Rectal smooth muscle tissue (tissue), 1 donor: ENCODE measurements around the gene TMEM245.

Source experiments
- H3K27ac ChIP-seq: one replicate; pipeline ENCODE4 v1.7.0; 2013; ENCODE audit warnings: low read depth, low read length, inconsistent platforms
- H3K27me3 ChIP-seq: one replicate; pipeline ENCODE4 v1.7.0; 2013; ENCODE audit warnings: low read length; ENCODE audit not compliant: control insufficient read depth, insufficient read depth
- H3K36me3 ChIP-seq: one replicate; pipeline ENCODE4 v1.7.0; 2013; ENCODE audit warnings: low read length; ENCODE audit not compliant: control insufficient read depth, insufficient read depth
- H3K4me1 ChIP-seq: one replicate; pipeline ENCODE4 v1.7.0; 2013; ENCODE audit warnings: low read length; ENCODE audit not compliant: control insufficient read depth, insufficient read depth
- H3K4me3 ChIP-seq: one replicate; pipeline ENCODE4 v1.7.0; 2013; ENCODE audit warnings: low read length
- H3K9ac ChIP-seq: one replicate; pipeline ENCODE4 v1.7.0; 2013; ENCODE audit warnings: low read length

The TMEM245 gene

GRCh38 chr9:109020581-109021511 lies 98.9 kb downstream of the TMEM245 start:
- H3K4me3 ChIP-seq: no peak overlapping the region
- H3K27me3 ChIP-seq: no peaks in the 10 kb centered on the region
- H3K9ac ChIP-seq: no peak overlapping the region
- H3K36me3 ChIP-seq: peaks cover 2% of the 10 kb centered on the region
- H3K4me1 ChIP-seq: peaks cover 7% of the 10 kb centered on the region
- no peak overlapping the region for H3K27ac ChIP-seq

DNA sequence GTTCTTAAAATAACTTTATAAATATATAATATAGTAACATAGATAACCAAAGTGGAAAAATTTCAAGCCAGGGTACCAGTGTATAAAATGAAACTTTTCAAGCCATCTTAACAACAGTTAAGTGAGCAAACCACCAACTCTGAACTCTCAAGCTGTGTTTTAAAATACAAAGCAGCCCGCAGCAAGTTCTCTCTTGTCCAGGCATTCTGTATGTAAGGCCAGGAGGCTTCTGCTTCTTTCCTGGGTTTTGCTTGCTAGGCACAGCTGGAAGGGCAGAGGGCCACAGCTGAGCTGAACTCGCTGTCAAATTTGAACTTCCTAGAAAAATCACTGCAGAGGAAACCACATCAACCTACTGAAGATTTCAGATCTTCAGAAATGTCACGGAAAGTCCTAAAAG lies 99.6 kb downstream of the TMEM245 start:
- Histone ChIP-seq H3K9ac (no peak overlapping the region), H3K4me1 (peaks cover 6% of the 10 kb centered on the region), H3K27ac (no peak overlapping the region), H3K4me3 (no peak overlapping the region), H3K27me3 (no peaks in the 10 kb centered on the region), H3K36me3 (peaks cover 2% of the 10 kb centered on the region)

GRCh38 chr9:109019420-109019819 lies 100.3 kb downstream of the TMEM245 start:
- Histone ChIP-seq H3K27ac (no peak overlapping the region), H3K4me1 (peaks cover 6% of the 10 kb centered on the region), H3K27me3 (no peaks in the 10 kb centered on the region)

GRCh38 chr9:109017493-109017892 lies 102.3 kb downstream of the TMEM245 start:
- Histone ChIP-seq H3K4me3 (no peak overlapping the region), H3K27me3 (no peaks in the 10 kb centered on the region), H3K9ac (no peak overlapping the region), H3K36me3 (peaks cover 2% of the 10 kb centered on the region), H3K4me1 (peaks cover 9% of the 10 kb centered on the region), H3K27ac (no peak overlapping the region)

More at GRCh38 chr9:109019420-109019819, 100.3 kb downstream of the TMEM245 start:
- Histone ChIP-seq H3K9ac (no peak overlapping the region), H3K4me3 (no peak overlapping the region), H3K36me3 (peaks cover 2% of the 10 kb centered on the region)

- no peak overlapping the region for H3K9ac ChIP-seq
- H3K27ac ChIP-seq: no peak overlapping the region
- H3K36me3 ChIP-seq: peaks cover 2% of the 10 kb centered on the region
Observed at GRCh38 chr9:109017061-109017460, 102.7 kb downstream of the TMEM245 start.

GRCh38 chr9:109016132-109016531 lies 103.6 kb downstream of the TMEM245 start:
- Histone ChIP-seq H3K27ac (no peak overlapping the region), H3K36me3 (peaks cover 2% of the 10 kb centered on the region), H3K27me3 (no peaks in the 10 kb centered on the region), H3K4me3 (no peak overlapping the region), H3K9ac (no peak overlapping the region), H3K4me1 (peaks cover 21% of the 10 kb centered on the region)

More at GRCh38 chr9:109017061-109017460, 102.7 kb downstream of the TMEM245 start:
- Histone ChIP-seq H3K4me3 (no peak overlapping the region), H3K4me1 (peaks cover 12% of the 10 kb centered on the region), H3K27me3 (no peaks in the 10 kb centered on the region)

- H3K4me3 ChIP-seq: no peak overlapping the region
- H3K27me3 ChIP-seq: no peaks in the 10 kb centered on the region
- H3K4me1 ChIP-seq: peaks cover 25% of the 10 kb centered on the region
- H3K9ac ChIP-seq: no peak overlapping the region
- H3K36me3 ChIP-seq: peaks cover 2% of the 10 kb centered on the region
- H3K27ac ChIP-seq: peak overlapping the region; percentile 76
Observed at GRCh38 chr9:109014608-109015280, 105.0 kb downstream of the TMEM245 start.

DNA sequence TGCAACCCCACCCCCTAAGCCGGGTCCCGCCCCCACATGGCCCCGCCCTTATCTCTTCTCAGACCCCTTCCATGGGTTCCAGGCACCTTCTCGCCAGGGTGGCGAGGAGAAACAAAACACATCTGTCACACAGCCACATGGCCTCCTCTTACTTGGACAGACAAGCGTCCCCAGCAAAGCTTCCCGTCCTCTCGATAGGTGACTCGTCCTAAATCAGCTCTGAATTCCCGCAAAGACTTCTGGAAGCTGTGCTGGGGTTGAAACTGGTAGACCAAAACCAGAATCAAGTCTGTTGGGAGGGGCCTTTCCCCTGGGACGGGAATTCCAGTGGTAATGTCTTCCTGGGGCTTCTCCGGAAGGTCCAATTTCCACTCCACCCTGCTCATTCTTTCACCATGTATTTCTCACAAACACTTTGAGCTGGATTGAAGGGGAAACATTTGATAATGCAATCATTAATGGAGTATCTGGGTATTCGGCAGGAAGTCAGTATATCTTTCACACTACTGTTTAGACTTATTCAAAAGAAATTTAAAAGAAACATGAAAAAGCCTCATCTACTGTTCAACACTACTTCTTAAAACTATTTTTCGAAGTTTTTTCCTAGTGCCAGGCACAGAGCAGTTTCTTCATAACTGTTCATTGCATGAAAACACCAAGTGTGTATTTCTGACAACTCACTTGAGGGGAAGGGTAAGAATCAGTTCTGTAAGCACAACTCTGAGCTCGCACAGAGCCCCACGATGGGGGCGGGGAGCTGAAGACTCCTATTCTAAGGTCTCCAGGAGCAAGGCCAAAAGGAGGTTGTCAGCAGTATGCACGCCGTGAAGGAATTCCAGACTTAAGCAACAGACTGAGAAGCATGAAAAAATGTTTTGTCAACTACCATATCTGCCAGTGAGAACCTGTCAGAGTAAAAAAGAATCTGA lies 105.8 kb downstream of the TMEM245 start:
- Histone ChIP-seq H3K9ac (no peak overlapping the region), H3K27ac (peak overlapping the region; percentile 76), H3K36me3 (no peaks in the 10 kb centered on the region), H3K27me3 (no peaks in the 10 kb centered on the region), H3K4me3 (peak overlapping the region; percentile 56), H3K4me1 (peaks cover 25% of the 10 kb centered on the region)

DNA sequence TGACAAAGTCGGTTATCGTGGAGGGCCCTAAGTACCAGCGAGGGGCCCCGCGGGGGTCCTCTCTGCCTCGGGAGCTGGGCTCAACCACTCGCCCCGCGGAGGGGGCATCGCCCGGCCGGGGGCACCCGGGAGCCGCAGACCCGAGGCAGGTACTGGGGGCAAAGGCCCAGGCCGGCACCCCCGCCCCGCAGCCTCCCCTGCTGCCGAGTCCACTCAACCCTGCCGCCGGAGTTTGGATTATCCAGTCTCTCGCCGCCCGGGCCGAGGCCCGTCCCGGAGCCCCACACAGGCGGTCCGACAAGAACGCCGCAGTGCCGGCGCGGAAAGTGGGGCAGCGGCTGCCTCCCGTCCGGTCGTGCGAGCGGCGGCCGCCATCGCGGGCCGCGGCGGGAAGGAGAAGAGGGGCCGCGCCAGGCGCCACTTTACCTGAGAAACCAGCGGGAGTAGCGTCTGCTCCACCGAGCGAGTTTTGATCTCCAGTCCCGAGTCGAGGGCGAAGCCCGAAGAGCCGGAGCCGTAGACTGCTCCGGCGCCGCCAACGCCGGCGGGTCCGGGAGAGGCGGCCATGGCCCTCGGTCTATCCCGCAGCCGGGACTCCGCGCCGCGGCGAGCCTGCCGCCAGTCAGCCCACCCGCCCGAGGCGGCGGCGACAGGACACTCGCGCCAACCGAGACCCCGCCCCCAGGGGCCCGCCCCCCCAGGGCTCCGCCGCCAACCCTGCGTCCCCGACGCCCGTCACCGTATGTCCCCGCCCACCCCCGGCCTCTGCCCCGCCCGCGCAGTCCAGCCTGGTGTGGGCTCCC lies 106.7 kb downstream of the TMEM245 start, which contains the start of gene CTNNAL1:
Gene CTNNAL1, minus strand, starts transcription at position 624 of the 803 bp plus-strand sequence. Its CDS starts 57 bp downstream, at position 567.
- H3K4me3 ChIP-seq: peak within 1 kb of the TSS; percentile 84
- peaks cover 25% of the 10 kb centered on the region for H3K4me1 ChIP-seq
- H3K27ac ChIP-seq: peak within 1 kb of the TSS; percentile 94
- peak within 1 kb of the TSS; percentile 72 for H3K9ac ChIP-seq
- H3K27me3 ChIP-seq: no peaks in the 10 kb centered on the region
- no peaks in the 10 kb centered on the region for H3K36me3 ChIP-seq

DNA sequence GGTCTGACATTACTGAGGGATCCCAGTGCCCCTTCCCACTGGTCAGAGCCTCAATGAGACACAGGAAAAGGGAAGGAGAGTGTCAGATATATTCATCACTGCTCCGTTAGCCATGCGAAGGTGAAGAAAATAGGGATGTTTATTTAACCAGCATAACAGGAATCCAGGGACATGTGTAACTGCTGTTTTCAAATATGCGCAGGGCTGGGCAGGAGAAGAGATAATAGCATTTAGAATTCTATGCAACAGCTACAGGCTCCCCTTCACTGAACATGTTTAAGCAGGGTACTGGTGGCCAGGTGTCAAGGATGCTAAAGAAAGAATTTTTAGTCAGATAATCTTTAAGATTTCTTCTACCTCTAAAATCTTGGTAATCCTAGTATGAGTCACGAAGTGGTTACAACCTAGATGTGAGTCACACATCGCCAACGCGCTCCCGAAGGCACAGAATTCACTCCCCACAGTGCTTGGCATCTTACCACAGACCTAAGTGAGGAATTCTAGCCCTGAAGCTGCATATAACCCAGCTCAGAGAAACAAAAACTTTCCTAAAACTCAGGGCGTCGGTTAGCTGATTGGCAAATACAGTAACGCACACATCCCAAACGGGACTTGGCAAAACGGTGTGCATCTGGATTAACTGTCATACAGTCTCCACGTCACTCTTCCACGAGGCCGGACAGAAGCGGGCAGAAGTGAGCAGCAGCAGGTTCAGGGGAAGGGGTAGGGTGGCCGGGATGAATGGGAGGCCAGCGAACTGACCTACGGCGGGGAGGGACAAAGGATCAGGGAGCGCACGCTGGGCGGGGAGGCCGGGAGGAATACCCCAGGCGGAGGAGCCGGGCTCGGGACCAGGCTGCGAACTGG lies 107.5 kb downstream of the TMEM245 start:
- Histone ChIP-seq H3K36me3 (no peaks in the 10 kb centered on the region), H3K4me3 (peak overlapping the region; percentile 84), H3K9ac (peak overlapping the region; percentile 72), H3K27ac (peak overlapping the region; percentile 94), H3K27me3 (no peaks in the 10 kb centered on the region), H3K4me1 (peaks cover 25% of the 10 kb centered on the region)
